Measurements from ENCODE around the gene PKNOX2.

PKNOX2 gene

DNA sequence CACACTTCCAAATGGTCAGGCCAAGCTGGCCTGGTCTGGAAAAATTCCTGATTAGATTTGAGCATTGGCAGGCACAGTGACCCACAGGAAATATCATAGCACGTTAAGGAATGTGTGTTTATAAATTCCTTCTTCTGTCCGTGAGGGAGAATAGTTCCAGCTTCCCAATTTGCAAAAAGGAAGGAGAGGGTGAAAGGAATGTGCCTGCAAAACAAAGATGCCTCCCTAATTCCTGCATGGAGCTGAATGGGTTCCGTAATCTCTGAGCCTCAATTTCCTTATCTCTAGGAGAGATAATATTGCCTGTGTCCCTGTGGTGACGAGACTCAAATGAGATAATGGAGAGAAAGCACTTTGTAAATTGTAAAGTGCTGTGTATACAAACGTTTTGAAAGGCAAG is 226.4 kb downstream of the PKNOX2 start:
- no peak for DNase-seq

DNA sequence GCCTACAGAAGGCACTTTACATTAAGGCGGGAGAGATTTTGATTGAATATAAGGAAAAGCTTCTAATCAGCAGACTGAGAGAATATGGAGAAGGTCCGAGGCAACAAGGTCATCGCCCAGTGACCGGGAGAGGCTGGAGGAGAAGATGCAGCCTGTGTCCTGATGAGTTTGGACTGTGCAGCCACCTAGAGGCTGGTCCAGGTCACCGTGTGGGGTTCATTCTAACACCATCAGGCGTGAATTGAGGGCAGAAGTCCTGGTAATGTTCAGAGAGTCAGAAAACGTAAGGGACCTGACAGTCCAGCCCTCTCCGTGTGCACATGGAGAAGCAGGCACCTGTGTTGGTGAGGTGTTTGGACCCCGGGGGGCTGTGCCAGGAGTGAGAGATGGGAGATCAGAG is 228.8 kb downstream of the PKNOX2 start:
- no peak for DNase-seq

DNA sequence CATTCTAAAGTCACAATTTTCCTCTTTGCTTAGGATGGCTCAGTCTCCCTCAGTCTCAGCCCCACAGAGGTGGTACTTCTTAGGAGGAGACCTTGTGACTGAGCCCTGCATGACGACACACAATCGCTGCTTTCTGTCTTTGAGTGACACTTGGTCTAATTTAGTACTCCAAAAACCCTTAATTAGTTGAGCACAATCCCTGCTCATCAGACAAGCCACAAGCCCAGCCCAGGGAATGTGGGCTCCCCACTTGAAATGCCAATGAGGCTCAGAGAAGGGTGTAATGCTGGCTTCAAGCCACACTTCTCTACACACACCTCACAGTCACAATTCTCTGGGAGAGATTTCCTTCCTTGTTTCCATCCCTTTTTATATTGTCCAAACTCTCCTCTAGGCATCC is 229.7 kb downstream of the PKNOX2 start:
- no peak for DNase-seq

DNA sequence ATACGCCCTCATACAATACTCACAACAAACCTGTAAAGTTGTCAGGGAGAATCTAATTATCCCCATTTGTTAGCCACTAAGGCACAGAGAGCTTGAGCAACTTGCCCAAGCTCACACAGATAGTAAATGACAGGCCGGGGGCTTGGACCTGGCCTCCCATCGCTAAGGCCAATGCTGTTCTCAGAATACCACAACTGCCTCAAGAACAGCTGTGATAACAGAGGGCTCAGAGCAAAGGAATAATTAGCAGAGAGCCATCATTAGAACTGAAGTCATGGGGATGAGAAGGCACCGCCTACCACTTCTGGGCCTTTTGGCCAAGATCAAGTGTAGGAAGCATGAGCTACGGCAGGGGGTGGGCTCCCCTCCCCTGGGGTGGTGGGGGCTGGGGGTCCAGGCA is 232.9 kb downstream of the PKNOX2 start:
- DNase-seq = no peak

DNA sequence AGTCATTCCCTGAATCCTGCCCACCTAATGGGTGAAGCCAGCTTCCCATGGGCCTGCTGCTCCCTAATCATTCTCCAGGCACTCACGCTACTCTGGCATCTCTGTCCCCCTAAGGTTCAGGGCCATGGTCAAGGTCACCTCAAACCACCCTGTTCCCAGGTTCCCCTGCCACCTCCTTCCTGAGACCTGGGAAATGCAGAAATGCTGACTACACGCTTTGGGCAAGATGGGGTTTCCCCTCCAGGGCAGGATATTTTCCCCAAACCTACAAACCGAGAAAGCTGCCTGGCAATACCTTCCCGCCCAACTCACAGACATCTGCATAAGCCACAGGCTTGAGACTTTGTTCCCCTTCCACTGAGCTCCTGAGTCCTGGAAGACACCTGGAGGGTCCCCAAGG is 233.9 kb downstream of the PKNOX2 start:
- no peak for DNase-seq

DNA sequence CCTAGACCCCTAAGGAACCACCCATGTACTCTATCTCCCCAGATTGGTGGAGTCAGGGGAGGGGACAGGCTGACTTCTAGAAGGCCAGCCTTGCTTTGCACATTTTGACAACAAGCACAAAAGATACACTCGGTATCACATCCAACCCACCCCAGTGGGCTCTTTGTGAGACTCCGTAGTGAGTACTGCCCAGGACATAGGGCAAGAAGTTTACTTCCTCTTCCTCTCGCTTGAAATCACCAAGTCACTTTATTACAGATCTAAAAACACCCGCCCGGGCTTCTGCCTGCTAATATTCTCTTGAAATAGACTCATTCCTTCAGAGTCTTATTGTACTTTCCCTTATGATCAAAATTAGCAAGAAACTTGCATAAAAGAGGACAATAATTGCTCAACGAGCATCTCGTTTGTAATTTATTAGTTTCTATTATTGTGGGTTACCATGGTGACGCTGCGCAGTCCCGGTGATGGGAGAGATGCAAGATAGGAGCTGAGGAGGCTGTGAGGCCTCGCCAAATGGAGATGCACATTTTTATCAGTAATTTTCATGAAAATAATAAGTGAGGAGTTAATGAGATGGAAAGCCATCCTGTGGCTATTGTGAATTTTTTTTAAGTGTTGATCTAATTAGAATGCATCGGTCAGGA is 234.6 kb downstream of the PKNOX2 start:
- DNase-seq = no peak

DNA sequence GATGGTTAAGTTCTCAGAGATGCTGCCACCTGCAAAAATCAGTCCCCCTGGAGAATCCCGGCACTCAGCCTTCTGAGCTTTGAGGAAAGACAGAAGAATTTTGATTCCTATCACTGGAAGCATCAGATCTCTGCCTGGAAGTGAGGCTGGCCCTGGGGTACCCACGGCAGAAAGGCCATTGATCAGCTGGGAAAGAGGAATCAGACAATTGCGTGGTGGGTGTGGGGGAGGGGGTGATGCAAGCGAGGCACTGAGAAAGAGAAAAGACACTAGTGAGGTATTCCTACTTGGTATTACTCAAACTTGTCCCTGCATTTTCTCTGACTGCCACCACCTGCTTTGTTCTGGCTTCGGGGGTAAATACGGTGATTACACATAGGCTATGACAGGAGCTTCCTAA is 235.4 kb downstream of the PKNOX2 start:
- no peak for DNase-seq

DNA sequence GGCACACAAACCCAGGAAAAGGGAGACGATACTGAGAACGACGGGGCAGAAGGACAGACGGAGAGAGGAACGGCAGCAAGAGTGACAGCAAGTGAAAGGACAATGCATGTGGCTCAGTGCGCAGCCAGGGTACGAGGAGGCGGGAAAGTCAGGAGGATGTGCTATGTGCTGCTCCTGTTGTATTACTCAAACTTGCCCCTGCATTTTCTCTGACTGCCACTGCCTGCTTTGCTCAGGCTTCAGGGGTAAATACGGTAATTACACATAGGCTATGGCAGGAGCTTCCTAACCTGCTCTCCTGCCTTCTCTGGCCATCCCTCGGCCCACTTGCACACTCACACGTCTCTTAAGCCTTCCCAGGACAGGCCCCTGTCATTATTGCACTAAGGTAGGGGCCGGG is 236.7 kb downstream of the PKNOX2 start:
- no peak for DNase-seq

DNA sequence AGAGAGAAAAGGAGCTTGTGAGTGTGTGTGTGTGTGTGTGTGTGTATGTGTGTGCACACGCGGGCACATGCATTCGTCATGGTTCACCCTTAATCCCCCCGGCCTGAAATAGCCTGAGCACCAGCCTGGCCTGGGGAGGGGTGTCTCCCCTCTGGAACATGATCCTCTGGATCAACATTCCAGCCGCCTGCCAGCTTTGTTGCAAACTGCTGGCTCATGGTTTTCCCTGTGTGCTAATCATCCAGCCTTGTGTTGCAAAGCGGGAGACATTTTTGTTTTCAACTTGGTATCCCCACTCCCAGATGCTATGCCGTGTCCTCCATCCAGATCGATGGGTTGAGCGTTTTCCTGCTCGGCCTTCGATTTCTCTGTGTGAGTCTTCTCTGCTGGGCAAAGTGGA is 237.2 kb downstream of the PKNOX2 start:
- DNase-seq = no peak

DNA sequence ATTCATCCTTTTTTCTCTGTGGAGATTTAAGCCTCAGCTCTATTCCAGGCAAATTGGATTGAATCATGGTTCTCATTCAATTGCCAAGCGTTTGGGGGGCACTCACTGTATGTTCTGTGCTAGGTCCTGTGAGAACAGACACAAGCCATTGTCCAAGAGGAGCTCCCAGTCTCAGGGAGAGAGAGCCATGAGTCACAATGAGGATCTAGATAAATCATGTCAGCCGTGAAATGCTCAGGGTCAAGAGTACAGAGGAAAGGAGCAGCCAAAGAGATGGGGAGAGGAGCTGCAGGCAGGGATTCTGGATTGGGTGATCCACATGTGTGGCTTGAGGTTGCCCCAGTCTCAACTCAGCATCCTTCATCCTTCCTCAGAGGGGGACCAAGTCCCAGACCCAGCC is 237.9 kb downstream of the PKNOX2 start:
- DNase-seq = no peak

DNA sequence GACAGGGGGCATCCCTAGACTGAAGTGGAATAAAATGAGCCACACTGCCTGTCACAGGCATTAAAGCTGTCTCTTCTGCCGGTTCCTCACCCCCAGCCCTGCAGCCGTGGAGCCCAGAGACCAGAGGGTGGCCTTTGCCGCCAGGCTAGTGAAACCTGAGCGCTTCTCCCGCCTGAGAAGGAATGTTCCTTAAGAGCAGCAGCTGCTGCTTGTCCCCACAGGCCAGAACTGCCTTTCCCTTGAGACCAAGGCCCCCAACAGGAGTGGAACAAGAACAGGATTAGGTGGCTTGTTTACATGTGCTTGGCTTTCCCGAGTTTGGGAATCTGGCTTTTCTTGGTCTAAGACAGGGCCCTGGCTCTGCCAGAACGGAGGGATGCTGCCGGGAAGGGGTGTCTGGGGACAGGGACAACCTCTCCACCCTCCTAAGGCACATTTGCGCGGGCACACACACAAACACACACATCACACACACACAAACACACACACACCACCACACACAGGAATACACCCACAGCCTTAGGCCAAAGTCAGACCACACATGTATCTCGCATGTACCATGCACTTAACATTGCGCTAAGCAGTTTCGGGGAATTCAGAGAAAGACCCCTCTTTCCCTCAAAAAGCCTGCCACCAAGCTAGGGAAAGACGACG is 239.7 kb downstream of the PKNOX2 start:
- DNase-seq = no peak

DNA sequence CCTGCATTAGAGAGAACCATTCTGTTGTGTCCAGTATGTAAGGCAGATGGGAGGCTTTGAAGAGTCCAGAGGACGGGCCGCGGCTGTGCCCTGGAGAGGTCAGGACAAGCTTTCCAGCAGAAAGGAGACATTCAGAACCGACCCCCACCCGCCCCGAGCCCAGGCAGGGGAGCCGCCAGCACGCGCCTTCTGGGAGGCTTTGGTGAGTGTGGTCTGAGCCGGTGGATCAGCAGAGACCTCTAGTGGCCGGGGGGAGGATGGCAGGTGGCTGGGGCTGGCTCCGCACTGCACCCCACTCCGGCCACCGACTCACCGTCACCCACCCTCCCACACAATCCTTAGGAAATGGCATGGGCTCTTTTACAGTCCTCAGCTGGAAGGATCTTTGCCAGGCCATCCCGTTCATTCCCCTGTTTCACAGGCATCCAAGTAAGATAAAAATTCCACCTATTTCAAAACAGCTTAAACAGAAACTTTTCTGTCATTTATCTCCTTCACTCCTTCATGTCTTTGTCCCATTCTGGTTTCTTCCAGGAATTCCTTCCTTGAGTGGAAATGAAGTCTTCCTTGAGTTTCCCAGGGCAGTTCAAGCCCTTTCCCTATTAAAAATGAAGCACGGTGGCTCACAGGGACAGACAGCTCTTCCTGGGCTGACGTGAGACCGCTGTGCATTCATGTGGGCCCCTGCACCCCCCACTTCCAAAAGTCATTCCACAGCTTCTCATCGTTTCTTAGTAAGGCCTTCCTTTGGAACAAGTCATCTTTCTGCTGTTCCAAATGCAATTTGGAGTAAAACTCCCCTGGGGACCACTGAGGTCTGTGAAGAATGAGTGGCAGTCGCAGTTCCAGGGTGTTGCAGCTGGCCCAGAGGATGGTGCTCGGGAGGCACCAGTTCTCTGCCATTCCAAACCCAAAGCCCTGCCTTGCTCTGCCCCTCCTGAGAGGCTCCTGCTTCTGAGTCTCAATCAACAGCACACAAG is 240.6 kb downstream of the PKNOX2 start:
- peak; percentile 92 for DNase-seq

DNA sequence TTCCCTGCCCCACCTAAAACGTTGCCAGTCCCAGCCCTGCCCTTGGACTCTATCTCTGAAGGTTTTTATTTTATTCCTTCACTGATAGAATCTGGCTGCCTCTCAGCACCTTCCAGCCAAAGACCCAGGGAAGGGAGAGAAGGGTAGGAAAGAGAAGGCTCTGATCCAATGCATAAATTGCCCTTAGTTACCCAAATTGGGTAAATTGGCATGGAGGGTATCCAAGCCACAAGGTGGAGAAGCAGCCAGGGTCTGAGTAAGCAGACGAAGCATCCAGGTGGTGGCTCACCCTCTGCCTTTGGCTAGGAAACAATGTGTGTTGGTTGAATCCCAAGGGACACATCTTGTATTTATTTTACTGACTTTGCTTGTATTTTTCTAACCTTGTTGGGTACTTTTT is 242.5 kb downstream of the PKNOX2 start:
- DNase-seq = no peak

DNA sequence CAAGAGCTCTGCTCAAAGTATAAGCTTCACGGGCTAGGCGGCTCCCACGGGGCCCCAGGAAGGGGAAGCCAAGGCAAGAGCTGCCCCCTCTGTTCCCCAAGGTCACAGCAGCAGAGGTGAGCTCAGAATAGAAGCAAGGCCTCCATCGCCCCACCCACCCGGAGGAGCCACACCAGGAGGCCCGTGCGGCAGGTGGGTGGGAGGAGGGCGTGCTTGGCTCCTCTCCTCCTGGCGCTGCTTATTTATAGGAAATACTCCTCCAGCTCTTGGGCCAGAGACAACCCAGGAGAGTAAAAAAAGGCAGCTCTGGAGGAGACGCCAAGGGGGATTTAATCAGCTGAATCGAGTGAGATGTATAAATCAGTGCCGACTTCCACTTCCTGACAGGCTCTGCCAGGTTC is 243.8 kb downstream of the PKNOX2 start:
- no peak for DNase-seq

DNA sequence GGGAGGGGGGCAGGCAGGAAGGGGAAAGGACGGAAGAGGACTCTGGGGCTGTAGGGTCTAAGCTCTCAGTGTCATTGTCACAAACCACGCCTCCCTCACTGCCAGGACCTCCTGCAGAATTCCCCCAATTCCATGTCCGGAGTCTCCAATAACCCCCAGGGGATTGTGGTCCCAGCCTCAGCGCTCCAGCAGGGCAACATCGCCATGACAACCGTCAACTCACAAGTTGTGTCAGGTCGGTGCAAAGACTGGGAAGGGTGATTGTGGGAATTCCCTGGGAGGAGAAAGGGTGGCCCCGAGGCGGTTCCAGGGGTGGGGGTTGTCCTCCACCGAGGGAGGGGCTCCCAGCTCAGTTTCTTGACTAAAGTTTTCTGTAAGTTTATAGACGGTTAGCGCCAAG is 245.5 kb downstream of the PKNOX2 start:
- no peak for DNase-seq

DNA sequence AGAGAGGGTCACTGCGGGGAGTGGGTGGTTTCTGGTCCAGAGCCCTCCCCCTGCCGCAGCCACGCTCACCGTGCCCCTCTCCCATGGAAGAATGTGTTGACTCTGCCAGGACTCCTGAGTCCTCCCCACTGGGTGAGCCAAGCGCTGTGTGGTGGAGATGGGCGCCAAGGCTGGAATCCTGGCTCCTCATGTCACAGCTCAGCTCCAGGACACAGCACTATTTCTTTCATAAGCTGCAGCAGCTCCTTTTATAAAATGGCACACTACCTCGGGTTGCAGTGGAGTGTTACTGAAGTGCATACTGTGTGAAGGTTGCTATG is 247.6 kb downstream of the PKNOX2 start:
- no peak for DNase-seq

DNA sequence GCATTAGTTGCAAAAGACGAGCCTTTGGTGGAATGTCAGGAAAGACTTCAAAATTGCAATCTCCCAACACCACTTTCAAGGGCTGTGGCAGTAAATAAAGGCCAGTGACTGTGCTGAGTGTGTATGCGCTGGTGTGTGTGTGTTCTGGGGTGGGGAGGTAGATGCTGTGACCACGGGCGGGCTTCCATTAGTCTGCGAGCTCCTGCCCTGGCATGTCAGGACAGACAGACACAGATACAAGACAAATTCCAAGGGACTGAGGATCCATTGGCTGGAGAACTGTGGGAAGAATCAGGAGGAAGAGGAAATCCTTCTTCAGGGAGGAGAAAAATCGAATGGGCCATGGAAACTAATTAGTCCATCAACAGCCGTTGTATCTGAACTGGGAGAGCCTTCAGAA is 248.0 kb downstream of the PKNOX2 start:
- DNase-seq = no peak

DNA sequence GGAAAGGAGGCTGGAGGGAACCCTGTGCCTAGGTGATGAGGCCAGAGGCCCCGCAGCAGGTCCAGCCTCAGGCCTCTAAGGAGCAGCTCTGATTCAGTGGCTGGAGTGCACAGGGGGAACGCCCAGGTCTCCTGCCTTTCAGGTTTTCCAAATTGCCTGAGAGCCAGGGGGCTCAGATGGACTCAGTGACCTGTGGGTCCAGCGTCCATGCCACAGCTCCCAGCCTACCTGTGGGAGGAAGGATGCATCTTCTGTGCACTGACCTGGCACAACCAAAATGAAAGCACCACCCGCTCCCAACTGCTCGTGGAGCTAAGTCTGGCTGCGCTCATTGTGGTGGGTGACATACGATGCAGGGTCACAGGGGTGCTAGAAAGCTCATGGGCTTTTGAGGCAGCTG is 248.7 kb downstream of the PKNOX2 start:
- DNase-seq = no peak

DNA sequence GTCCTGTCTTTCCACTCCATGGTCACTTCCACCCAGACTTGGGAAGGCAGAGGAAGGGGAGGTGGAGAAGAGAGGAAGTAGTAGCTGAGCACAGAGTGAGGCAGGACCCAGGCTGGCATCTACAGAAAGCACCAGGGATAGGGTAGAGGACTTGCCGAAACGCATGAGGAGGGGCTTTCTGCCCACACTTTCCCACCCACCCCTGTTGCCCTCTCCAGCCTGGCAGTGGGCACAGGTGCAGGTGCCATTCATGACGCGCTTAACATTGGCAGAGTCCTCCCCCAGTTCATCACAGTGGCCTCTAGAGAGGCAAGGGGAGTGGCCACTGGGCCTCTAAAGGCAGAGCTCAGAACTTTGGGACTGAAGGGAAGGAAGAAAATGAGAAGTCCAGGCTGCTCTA is 249.6 kb downstream of the PKNOX2 start:
- DNase-seq = no peak

DNA sequence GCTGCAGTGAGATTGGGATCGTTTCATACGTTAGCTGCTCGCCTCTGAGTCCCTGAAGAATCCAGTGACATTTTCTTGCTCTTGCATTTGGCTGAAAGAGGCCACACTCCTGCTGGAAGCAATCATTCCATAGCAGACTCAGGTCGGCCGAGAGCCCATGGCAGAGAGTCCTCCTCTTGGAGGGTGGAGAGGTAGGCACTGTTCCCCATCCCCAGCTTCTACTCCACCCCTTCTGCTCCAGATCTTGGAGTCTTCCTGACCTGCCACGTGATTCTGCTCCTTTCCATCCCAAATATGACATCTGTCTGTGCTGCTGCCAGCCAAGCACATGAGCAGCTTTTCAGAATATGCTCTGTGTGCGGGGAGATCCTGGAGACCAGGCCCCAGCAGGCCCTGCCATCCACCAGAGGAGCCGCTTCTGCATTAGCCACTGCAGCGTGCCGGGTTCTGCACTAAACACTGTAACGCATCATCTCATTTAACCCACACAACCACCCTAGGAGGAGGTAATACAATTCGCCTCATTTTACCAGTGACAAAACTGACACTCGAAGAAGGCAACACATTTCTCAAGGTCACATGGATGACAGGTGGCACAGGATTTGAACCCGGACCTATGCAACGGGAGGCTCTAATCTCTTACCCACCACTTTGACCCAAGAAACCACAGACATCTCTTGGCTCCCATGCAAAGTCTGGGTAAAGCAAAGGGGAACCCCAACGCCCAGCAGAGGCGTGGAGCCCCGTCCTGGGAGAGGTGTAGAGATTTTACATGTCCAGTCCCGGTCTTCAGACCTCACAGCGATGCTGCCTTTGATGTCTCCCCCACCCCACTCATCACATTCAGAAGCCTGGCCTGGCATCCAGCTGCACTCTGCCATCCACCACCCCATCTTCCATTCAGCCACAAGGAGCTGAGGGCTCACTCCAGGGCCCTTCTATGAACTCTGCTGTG is 252.7 kb downstream of the PKNOX2 start:
- DNase-seq = no peak

DNA sequence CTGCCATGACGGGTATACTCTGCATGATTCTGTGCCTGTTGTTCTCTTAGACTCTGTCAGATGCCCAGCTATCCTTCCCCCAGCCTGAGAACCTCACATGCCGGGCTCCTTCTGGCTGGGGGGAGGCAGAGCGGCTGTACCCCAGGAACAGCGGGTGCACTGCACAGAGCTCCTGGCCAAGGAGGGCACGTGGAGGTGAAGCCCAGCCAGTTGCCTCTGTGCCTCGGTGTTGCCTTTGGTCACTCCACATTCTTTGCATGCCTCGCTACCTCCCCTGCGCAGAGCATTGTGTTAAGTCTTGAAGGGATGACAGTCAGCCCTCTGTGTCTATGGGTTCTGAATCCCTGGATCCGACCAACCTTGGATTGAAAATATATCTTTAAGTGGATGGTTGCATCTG is 253.8 kb downstream of the PKNOX2 start:
- no peak for DNase-seq

DNA sequence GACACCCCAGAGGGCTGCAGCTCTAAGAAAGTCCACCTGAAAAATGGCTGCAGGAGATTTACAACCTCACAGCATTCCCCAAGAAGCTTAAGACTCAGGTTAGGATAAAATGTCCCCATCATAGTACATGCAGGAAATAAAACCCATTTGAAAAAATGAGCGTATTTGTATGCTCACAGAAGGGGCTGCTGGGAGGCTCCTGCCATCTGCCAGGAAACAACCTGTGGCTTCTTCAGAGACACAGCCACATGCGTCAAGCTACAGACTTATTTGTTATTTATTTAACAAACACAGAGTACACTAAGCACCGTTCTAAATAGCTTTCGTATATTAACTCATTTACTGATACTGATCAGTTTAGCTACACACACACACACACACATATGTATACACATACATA is 258.1 kb downstream of the PKNOX2 start:
- no peak for DNase-seq

Measured in retina (tissue), 1 donor.